ENCODE measurements around the gene AOC3. TPM values are rescaled to one million over a fixed set of nuclear protein-coding genes. Genes with fewer than 3 reads are reported as not detected.

Gene AOC3
- total and polyA plus RNA-seq, 2 donors (not counting 3 experiments of a cell fraction or from before 2014, with no cell fraction given): 0.11 to 0.27 TPM

DNA sequence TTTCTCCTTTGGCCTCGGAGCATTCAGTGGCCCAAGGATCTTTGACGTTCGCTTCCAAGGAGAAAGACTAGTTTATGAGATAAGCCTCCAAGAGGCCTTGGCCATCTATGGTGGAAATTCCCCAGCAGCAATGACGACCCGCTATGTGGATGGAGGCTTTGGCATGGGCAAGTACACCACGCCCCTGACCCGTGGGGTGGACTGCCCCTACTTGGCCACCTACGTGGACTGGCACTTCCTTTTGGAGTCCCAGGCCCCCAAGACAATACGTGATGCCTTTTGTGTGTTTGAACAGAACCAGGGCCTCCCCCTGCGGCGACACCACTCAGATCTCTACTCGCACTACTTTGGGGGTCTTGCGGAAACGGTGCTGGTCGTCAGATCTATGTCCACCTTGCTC is 1.4 kb downstream of the AOC3 start:
- Histone ChIP-seq H3K9me1 (replicated peaks; ENCODE audit: control insufficient read depth, extremely low read depth, insufficient read depth, low read length) (no peaks in the 10 kb centered on the region), H3K36me3 (ENCODE audit: control insufficient read depth in 2 of 2, extremely low read depth in 1 of 2, insufficient read depth in 2 of 2, low read length in 2 of 2) (no peaks in the 10 kb centered on the region), H3K9ac (replicated peaks; ENCODE audit: extremely low read depth, insufficient read depth, low read length) (no peak overlapping the region), H2AFZ (ENCODE audit: low read depth, low read length) (no peak overlapping the region), H4K20me1 (replicated peaks; ENCODE audit: control insufficient read depth, extremely low read depth, insufficient read depth, low read length) (no peaks in the 10 kb centered on the region), H3K27ac (ENCODE audit: insufficient read depth, low read depth, low read length) (no peak overlapping the region), H3K9me3 (replicated peaks; ENCODE audit: control insufficient read depth, insufficient read depth, low read length) (no peaks in the 10 kb centered on the region), H3K79me2 (ENCODE audit: control insufficient read depth, insufficient read depth, low read length) (no peaks in the 10 kb centered on the region), H3K4me3 (replicated peaks in 1 of 3; ENCODE audit: insufficient read depth in 1 of 3, low read depth in 1 of 3, low read length in 3 of 3) (no peak overlapping the region), H3K4me2 (ENCODE audit: insufficient read depth, low read length) (no peak overlapping the region), H3K27me3 (ENCODE audit: control insufficient read depth in 2 of 2, insufficient read depth in 2 of 2, low read length in 2 of 2) (peaks cover 0 to 3% of the 10 kb centered on the region in 2 experiments), H3K4me1 (ENCODE audit: control insufficient read depth, extremely low read depth, insufficient read depth, low read length) (no peaks in the 10 kb centered on the region)
- dilution Hi-C loops (cut with MboI; ENCODE audit: extremely low pct_ligation_motif_present, low sequenced_read_pairs) (no loop called here), intact Hi-C loops (cut with micrococcal nuclease) (no loop called here)
- ChIA-PET POLR2A (no interaction called here), CTCF (no interaction called here)
- TF ChIP-seq JUN (IDR thresholded peaks at IDR 0.05; ENCODE audit: borderline replicate concordance, insufficient read depth, insufficient read length, low read depth) (no peak), POLR2AphosphoS5 (IDR thresholded peaks at IDR 0.05; ENCODE audit: insufficient read depth, low read depth, low read length) (no peak), MYC (IDR thresholded peaks at IDR 0.05; ENCODE audit: low read depth, low read length) (no peak), GATA2 (IDR thresholded peaks at IDR 0.05; ENCODE audit: insufficient read depth, insufficient read length, low read depth, low read length) (no peak), FOS (IDR thresholded peaks at IDR 0.05; ENCODE audit: borderline replicate concordance, insufficient read depth, low read length) (no peak), POLR2A (IDR thresholded peaks at IDR 0.05; ENCODE audit: low read depth, low read length) (no peak), EZH2 (IDR thresholded peaks at IDR 0.05; ENCODE audit: borderline replicate concordance, low read depth, low read length, severe bottlenecking) (no peak)
- TF ChIP-seq, protein P1, sequence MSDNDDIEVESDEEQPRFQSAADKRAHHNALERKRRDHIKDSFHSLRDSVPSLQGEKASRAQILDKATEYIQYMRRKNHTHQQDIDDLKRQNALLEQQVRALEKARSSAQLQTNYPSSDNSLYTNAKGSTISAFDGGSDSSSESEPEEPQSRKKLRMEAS (IDR thresholded peaks at IDR 0.05; ENCODE audit: insufficient read depth, insufficient read length): no peak
- TF ChIP-seq, protein P2, sequence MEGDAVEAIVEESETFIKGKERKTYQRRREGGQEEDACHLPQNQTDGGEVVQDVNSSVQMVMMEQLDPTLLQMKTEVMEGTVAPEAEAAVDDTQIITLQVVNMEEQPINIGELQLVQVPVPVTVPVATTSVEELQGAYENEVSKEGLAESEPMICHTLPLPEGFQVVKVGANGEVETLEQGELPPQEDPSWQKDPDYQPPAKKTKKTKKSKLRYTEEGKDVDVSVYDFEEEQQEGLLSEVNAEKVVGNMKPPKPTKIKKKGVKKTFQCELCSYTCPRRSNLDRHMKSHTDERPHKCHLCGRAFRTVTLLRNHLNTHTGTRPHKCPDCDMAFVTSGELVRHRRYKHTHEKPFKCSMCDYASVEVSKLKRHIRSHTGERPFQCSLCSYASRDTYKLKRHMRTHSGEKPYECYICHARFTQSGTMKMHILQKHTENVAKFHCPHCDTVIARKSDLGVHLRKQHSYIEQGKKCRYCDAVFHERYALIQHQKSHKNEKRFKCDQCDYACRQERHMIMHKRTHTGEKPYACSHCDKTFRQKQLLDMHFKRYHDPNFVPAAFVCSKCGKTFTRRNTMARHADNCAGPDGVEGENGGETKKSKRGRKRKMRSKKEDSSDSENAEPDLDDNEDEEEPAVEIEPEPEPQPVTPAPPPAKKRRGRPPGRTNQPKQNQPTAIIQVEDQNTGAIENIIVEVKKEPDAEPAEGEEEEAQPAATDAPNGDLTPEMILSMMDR (IDR thresholded peaks at IDR 0.05; ENCODE audit: extremely low read depth in 1 of 2, insufficient read depth in 1 of 2, low read depth in 1 of 2, low read length in 2 of 2): no peak
- no TSS peak for BruUV-seq (replicated peaks)
- DNase-seq (ENCODE audit: low read depth, low spot score) (no peak), FAIRE-seq (no peak)

Measured in endothelial cell of umbilical vein (primary cell).